Measurements from ENCODE around the gene MRE11. TPM values are rescaled to one million over a fixed set of nuclear protein-coding genes. Genes with fewer than 3 reads are reported as not detected.

The MRE11 gene
- total RNA-seq, 1 donor from 2014 or later: 21.2 TPM

DNA sequence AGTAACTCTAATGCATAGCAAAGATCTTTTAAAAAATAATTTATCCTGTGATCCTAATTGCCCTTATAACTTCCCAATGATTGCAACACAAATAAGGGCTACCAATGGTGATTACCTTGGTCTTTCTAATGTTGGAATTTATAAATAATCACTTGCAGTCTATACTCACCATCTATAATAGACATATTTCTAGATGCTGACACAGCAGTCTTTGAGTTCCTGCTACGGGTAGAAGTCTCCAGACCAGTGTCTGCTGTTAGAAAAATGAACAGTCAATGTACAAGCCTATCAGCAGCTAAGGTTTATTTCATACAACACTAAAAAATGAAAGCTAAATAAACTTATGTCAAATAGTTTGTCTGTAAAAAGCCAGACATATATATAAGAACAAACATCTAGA is 48.0 kb downstream of the MRE11 start:
- TF ChIP-seq, protein P1, sequence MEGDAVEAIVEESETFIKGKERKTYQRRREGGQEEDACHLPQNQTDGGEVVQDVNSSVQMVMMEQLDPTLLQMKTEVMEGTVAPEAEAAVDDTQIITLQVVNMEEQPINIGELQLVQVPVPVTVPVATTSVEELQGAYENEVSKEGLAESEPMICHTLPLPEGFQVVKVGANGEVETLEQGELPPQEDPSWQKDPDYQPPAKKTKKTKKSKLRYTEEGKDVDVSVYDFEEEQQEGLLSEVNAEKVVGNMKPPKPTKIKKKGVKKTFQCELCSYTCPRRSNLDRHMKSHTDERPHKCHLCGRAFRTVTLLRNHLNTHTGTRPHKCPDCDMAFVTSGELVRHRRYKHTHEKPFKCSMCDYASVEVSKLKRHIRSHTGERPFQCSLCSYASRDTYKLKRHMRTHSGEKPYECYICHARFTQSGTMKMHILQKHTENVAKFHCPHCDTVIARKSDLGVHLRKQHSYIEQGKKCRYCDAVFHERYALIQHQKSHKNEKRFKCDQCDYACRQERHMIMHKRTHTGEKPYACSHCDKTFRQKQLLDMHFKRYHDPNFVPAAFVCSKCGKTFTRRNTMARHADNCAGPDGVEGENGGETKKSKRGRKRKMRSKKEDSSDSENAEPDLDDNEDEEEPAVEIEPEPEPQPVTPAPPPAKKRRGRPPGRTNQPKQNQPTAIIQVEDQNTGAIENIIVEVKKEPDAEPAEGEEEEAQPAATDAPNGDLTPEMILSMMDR (IDR thresholded peaks at IDR 0.05): no peak
- Mint-ChIP-seq H3K27me3 (ENCODE audit: unreplicated experiment) (no peaks in the 10 kb centered on the region), H3K36me3 (ENCODE audit: unreplicated experiment) (peaks cover 19% of the 10 kb centered on the region), H3K27ac (ENCODE audit: unreplicated experiment) (no peak overlapping the region), H3K4me1 (ENCODE audit: unreplicated experiment) (no peaks in the 10 kb centered on the region), H3K9me3 (ENCODE audit: unreplicated experiment) (no peaks in the 10 kb centered on the region), H3K4me3 (ENCODE audit: unreplicated experiment) (no peak overlapping the region)
- DNase-seq (ENCODE audit: extremely low spot score, unreplicated experiment): no peak

DNA sequence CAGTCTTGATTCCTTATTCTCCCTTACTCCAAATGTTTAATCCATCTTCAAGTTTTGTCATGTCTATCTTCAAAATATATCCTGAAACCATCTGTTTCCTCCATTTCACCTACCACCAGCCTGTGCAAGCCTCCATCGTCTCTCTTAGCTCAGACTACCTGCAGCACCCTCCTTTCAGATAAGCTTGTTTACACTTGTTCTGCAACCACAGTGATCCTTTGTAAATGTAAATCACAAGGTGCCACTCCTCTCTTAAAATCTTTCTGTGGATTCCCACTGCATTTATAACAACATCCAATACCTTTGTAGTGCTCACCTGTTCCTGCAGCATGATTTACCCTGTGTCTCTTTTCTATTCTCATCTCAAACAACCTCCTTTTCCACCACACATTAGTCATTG is 60.6 kb downstream of the MRE11 start:
- Mint-ChIP-seq H3K4me1 (ENCODE audit: unreplicated experiment) (no peaks in the 10 kb centered on the region), H3K27me3 (ENCODE audit: unreplicated experiment) (no peaks in the 10 kb centered on the region), H3K4me3 (ENCODE audit: unreplicated experiment) (no peak overlapping the region), H3K9me3 (ENCODE audit: unreplicated experiment) (no peaks in the 10 kb centered on the region), H3K36me3 (ENCODE audit: unreplicated experiment) (peaks cover 30% of the 10 kb centered on the region), H3K27ac (ENCODE audit: unreplicated experiment) (no peak overlapping the region)
- DNase-seq (ENCODE audit: extremely low spot score, unreplicated experiment): no peak
- TF ChIP-seq, protein P1 (IDR thresholded peaks at IDR 0.05): no peak

DNA sequence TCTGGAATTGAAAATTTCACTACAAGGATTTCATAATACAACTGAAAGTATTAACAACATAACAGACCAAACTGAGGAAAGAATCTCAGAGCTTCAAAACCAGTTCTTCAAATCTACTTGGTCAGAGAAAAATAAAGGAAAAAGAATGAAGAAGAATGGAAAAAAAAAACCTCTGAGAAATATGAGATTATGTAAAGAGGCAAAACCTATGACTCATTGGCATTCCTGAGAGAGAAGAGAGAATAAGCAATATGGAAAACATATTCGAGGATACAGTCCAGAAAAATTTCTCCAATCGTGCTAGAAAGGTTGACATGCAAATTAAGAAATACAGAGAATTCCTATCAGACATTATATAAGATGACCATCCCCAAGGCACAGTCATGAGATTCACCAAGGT is 69.0 kb downstream of the MRE11 start:
- H3K4me1 Mint-ChIP-seq (ENCODE audit: unreplicated experiment): peaks cover 16% of the 10 kb centered on the region
- DNase-seq (ENCODE audit: extremely low spot score, unreplicated experiment): no peak
- H3K9me3 Mint-ChIP-seq (ENCODE audit: unreplicated experiment): peaks cover 20% of the 10 kb centered on the region
- peak overlapping the region; percentile 19 for H3K27ac Mint-ChIP-seq (ENCODE audit: unreplicated experiment)
- no peaks in the 10 kb centered on the region for H3K27me3 Mint-ChIP-seq (ENCODE audit: unreplicated experiment)
- no peak overlapping the region for H3K4me3 Mint-ChIP-seq (ENCODE audit: unreplicated experiment)
- peaks cover 49% of the 10 kb centered on the region for H3K36me3 Mint-ChIP-seq (ENCODE audit: unreplicated experiment)
- TF ChIP-seq, protein P1 (IDR thresholded peaks at IDR 0.05): no peak

DNA sequence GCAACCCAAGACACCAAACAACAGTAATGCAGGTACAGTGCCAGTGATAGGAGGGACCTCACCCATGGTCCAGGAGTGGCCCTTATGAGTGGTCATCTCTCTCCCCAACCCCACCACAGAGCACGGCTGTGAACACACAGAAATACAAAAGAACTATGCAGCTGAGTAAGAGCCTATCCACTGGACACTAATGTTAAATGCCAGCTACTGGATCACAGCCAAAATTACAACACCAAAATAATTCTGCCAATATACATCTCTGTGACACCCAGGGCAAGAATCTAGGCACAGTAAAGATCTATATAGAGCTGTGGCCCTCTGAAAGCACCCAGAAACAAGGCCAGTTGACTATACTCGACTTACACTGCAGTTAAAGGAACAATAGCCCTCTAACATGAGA is 69.6 kb downstream of the MRE11 start:
- Mint-ChIP-seq H3K27me3 (ENCODE audit: unreplicated experiment) (no peaks in the 10 kb centered on the region), H3K4me3 (ENCODE audit: unreplicated experiment) (no peak overlapping the region), H3K27ac (ENCODE audit: unreplicated experiment) (peak overlapping the region; percentile 19), H3K4me1 (ENCODE audit: unreplicated experiment) (peaks cover 16% of the 10 kb centered on the region), H3K36me3 (ENCODE audit: unreplicated experiment) (peaks cover 45% of the 10 kb centered on the region), H3K9me3 (ENCODE audit: unreplicated experiment) (peaks cover 20% of the 10 kb centered on the region)
- DNase-seq (ENCODE audit: extremely low spot score, unreplicated experiment): no peak
- TF ChIP-seq, protein P1 (IDR thresholded peaks at IDR 0.05): no peak

DNA sequence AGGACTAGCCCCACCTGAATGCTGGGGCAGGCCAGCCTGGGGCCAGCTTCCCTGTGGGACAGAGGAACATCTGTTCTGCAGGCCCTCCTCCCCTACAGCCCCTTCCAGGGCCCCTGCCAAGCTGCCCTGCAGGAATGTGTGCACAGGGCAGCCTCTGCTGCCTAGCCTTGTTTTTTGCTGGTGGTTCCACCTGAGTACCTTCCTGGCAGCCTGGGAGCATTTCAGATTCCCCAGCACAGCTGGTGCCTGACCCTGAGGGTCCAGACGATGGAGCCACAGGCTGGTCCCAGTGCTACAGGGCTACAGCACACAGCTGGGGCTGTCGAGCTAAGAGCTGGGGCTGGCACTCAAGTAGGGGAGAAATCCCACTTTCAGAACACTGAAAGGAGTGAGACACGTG is 70.1 kb downstream of the MRE11 start:
- peaks cover 41% of the 10 kb centered on the region for H3K36me3 Mint-ChIP-seq (ENCODE audit: unreplicated experiment)
- TF ChIP-seq, protein P1 (IDR thresholded peaks at IDR 0.05): no peak
- no peak overlapping the region for H3K4me3 Mint-ChIP-seq (ENCODE audit: unreplicated experiment)
- H3K27me3 Mint-ChIP-seq (ENCODE audit: unreplicated experiment): no peaks in the 10 kb centered on the region
- H3K4me1 Mint-ChIP-seq (ENCODE audit: unreplicated experiment): peaks cover 16% of the 10 kb centered on the region
- no peak overlapping the region for H3K27ac Mint-ChIP-seq (ENCODE audit: unreplicated experiment)
- no peak for DNase-seq (ENCODE audit: extremely low spot score, unreplicated experiment)
- H3K9me3 Mint-ChIP-seq (ENCODE audit: unreplicated experiment): peaks cover 20% of the 10 kb centered on the region
